Urothelium cell line (cell line): ENCODE data around the gene AMDHD2.
"Not testable (repeated sequence)": the region's sequence is repeated elsewhere in the genome, so short reads cannot be mapped to it uniquely, and the experiment has no call there.

ENCODE experiments used
- DNase-seq: peaks from one replicate; pipeline ENCODE4 v3.0.0; 2011; ENCODE audit warnings: low spot score, mixed read lengths
- FAIRE-seq: peaks from 2 replicates; lab custom pipeline; 2011; peaks lifted over from hg19 to GRCh38; lab: Jason Lieb, UNC

AMDHD2 gene

GRCh38 chr16:2520097-2520783 lies at the start of gene AMDHD2:
AMDHD2 (plus strand) TSS chr16:2520371; CDS start chr16:2520459, 88 bp downstream.
- DNase-seq: peak; percentile 95
- no peak for FAIRE-seq

GRCh38 chr16:2470603-2471015 lies 49.6 kb upstream of the AMDHD2 start:
- FAIRE-seq (no peak), DNase-seq (no peak)

GRCh38 chr16:2471016-2471652 lies 49.0 kb upstream of the AMDHD2 start, which contains the start of gene NTN3:
NTN3 (plus strand) TSS chr16:2471297; CDS start chr16:2471702, 405 bp downstream.
- DNase-seq (peak; percentile 64), FAIRE-seq (no peak)

GRCh38 chr16:2471653-2472487 lies 48.3 kb upstream of the AMDHD2 start:
- FAIRE-seq (no peak), DNase-seq (no peak)

GRCh38 chr16:2472488-2472864 lies 47.7 kb upstream of the AMDHD2 start:
- DNase-seq: no peak
- no peak for FAIRE-seq

- FAIRE-seq (no peak), DNase-seq (no peak)
These were observed 47.2 kb upstream of the AMDHD2 start for GRCh38 chr16:2472885-2473445.

- DNase-seq: peak; percentile 57
- no peak for FAIRE-seq
These were observed 46.7 kb upstream of the AMDHD2 start for GRCh38 chr16:2473446-2473926.

GRCh38 chr16:2473999-2474876 lies 45.9 kb upstream of the AMDHD2 start:
- DNase-seq (peak; percentile 79), FAIRE-seq (peak; percentile 95)

GRCh38 chr16:2474877-2475412 lies 45.2 kb upstream of the AMDHD2 start, which contains the start of gene TBC1D24:
TBC1D24 (plus strand) TSS chr16:2475127; CDS start chr16:2496149, 21,022 bp downstream.
- FAIRE-seq: peak; percentile 95
- peak; percentile 99 for DNase-seq

GRCh38 chr16:2475413-2476344 lies 44.5 kb upstream of the AMDHD2 start:
- DNase-seq (peak; percentile 47), FAIRE-seq (no peak)

- DNase-seq (no peak), FAIRE-seq (no peak)
These were observed 43.8 kb upstream of the AMDHD2 start for GRCh38 chr16:2476345-2476720.

GRCh38 chr16:2476741-2477140 lies 43.4 kb upstream of the AMDHD2 start:
- DNase-seq: no peak
- no peak for FAIRE-seq

- DNase-seq (no peak), FAIRE-seq (no peak)
These were observed 42.8 kb upstream of the AMDHD2 start for GRCh38 chr16:2477327-2477726.

GRCh38 chr16:2478279-2478678 lies 41.9 kb upstream of the AMDHD2 start:
- no peak for FAIRE-seq
- DNase-seq: no peak

- DNase-seq, FAIRE-seq: not testable (repeated sequence)
These were observed 40.2 kb upstream of the AMDHD2 start for GRCh38 chr16:2479996-2480395.

- DNase-seq: no peak
- no peak for FAIRE-seq
These were observed 39.2 kb upstream of the AMDHD2 start for GRCh38 chr16:2480948-2481347.

GRCh38 chr16:2481676-2482075 lies 38.5 kb upstream of the AMDHD2 start:
- FAIRE-seq (no peak), DNase-seq (no peak)

GRCh38 chr16:2482249-2482648 lies 37.9 kb upstream of the AMDHD2 start:
- no peak for DNase-seq
- FAIRE-seq: no peak
